H9 (cell line): ENCODE measurements around the gene SEMA4C. TPM values are rescaled to one million over a fixed set of nuclear protein-coding genes. Genes with fewer than 3 reads are reported as not detected.
A peak's percentile ranks its signal among the peaks of the same experiment; 100 is the strongest.

Experiments used
- DNase-seq: peaks from one replicate; pipeline ENCODE4 v3.0.0-alpha.2; 2017
- H2AFZ ChIP-seq: one replicate; pipeline ENCODE4 v1.6.1; 2013; ENCODE audit warnings: mild to moderate bottlenecking, low read length, control low read depth, moderate library complexity
- H2AK5ac ChIP-seq: 2 replicates; pipeline ENCODE4 v1.6.1; 2013; ENCODE audit warnings: low read length, control low read depth, mixed read lengths; ENCODE audit not compliant: insufficient read length
- H2BK120ac ChIP-seq: one replicate; pipeline ENCODE4 v1.6.1; 2013; ENCODE audit warnings: low read depth, mild to moderate bottlenecking, low read length, control low read depth, inconsistent platforms; ENCODE audit not compliant: poor library complexity, severe bottlenecking
- H2BK12ac ChIP-seq: 2 replicates; pipeline ENCODE4 v1.6.1; 2013; ENCODE audit warnings: low read length, control low read depth, mixed read lengths, low read depth; ENCODE audit not compliant: insufficient read length
- H2BK15ac ChIP-seq: 2 replicates; pipeline ENCODE4 v1.6.1; 2013; ENCODE audit warnings: low read depth, low read length, control low read depth
- H2BK20ac ChIP-seq: one replicate; pipeline ENCODE4 v1.6.1; 2013; ENCODE audit warnings: low read depth, mild to moderate bottlenecking, low read length, control low read depth, inconsistent platforms; ENCODE audit not compliant: poor library complexity, severe bottlenecking
- H2BK5ac ChIP-seq: 2 replicates; pipeline ENCODE4 v1.6.1; 2013; ENCODE audit warnings: low read length, control low read depth, mixed read lengths; ENCODE audit not compliant: insufficient read length
- H3K14ac ChIP-seq: 2 replicates; pipeline ENCODE4 v1.6.1; 2013; ENCODE audit warnings: low read length, control low read depth; ENCODE audit not compliant: insufficient read depth
- H3K18ac ChIP-seq: 2 replicates; pipeline ENCODE4 v1.6.1; 2013; ENCODE audit warnings: low read depth, mild to moderate bottlenecking, mixed read lengths, low read length, control low read depth; ENCODE audit not compliant: insufficient read length
- H3K23ac ChIP-seq: 2 replicates; pipeline ENCODE4 v1.6.1; 2013; ENCODE audit warnings: low read length, control low read depth, mixed read lengths, low read depth; ENCODE audit not compliant: insufficient read length
- H3K23me2 ChIP-seq: 2 replicates; pipeline ENCODE4 v1.6.1; 2013; ENCODE audit warnings: low read depth, mild to moderate bottlenecking, mixed read lengths, low read length, control low read depth; ENCODE audit not compliant: insufficient read length, poor library complexity, severe bottlenecking
- H3K27ac ChIP-seq: 2 replicates; pipeline ENCODE4 v1.5.1; 2013; ENCODE audit warnings: low read length, control low read depth, mixed read lengths, low read depth; ENCODE audit not compliant: insufficient read length
- H3K27me3 ChIP-seq: 2 replicates; pipeline ENCODE4 v1.6.1; 2013; ENCODE audit warnings: low read length, control low read depth, inconsistent platforms; ENCODE audit not compliant: insufficient read depth
- H3K4ac ChIP-seq: 2 replicates; pipeline ENCODE4 v1.6.1; 2013; ENCODE audit warnings: low read depth, mild to moderate bottlenecking, control low read depth, inconsistent platforms, low read length, moderate library complexity
- H3K4me1 ChIP-seq: 2 replicates; pipeline ENCODE4 v1.6.1; 2013; ENCODE audit warnings: low read length, control low read depth, inconsistent platforms; ENCODE audit not compliant: insufficient read depth
- H3K4me2 ChIP-seq: 2 replicates; pipeline ENCODE4 v1.6.1; 2013; ENCODE audit warnings: low read length, control low read depth, mixed read lengths; ENCODE audit not compliant: insufficient read length, insufficient read depth
- H3K56ac ChIP-seq: 2 replicates; pipeline ENCODE4 v1.6.1; 2013; ENCODE audit warnings: low read depth, mild to moderate bottlenecking, mixed read lengths, low read length, control low read depth; ENCODE audit not compliant: insufficient read length
- H3K79me1 ChIP-seq: 2 replicates; pipeline ENCODE4 v1.6.1; 2013; ENCODE audit warnings: low read depth, mild to moderate bottlenecking, moderate library complexity, low read length, control low read depth, inconsistent platforms; ENCODE audit not compliant: insufficient read depth, poor library complexity, severe bottlenecking
- H3K79me2 ChIP-seq: 2 replicates; pipeline ENCODE4 v1.6.1; 2013; ENCODE audit warnings: low read length, control low read depth, inconsistent platforms; ENCODE audit not compliant: insufficient read depth
- H3K9ac ChIP-seq: 2 replicates; pipeline ENCODE4 v1.6.1; 2013; ENCODE audit warnings: low read length, control low read depth, mixed read lengths; ENCODE audit not compliant: insufficient read length; ENCODE audit errors: extremely low read depth
- H3K9me3 ChIP-seq: one replicate; pipeline ENCODE4 v1.6.1; 2013; ENCODE audit warnings: low read depth, low read length, inconsistent platforms; ENCODE audit not compliant: control insufficient read depth
- H3T11ph ChIP-seq: one replicate; pipeline ENCODE4 v1.6.1; 2013; ENCODE audit warnings: mild to moderate bottlenecking, low read length, control low read depth, inconsistent platforms
- H4K20me1 ChIP-seq: one replicate; pipeline ENCODE4 v1.6.1; 2013; ENCODE audit not compliant: control insufficient read depth, insufficient read length, insufficient read depth
- H4K5ac ChIP-seq: 2 replicates; pipeline ENCODE4 v1.6.1; 2013; ENCODE audit warnings: low read depth, mild to moderate bottlenecking, mixed read lengths, low read length, control low read depth; ENCODE audit not compliant: insufficient read length
- H4K8ac ChIP-seq: replicated peaks from 2 replicates; pipeline ENCODE4 v1.6.1; 2013; ENCODE audit warnings: low read length, control low read depth, mixed read lengths, low read depth; ENCODE audit not compliant: insufficient read length
- H4K91ac ChIP-seq: 2 replicates; pipeline ENCODE4 v1.6.1; 2013; ENCODE audit warnings: low read depth, mild to moderate bottlenecking, moderate library complexity, mixed read lengths, low read length, control low read depth; ENCODE audit not compliant: insufficient read length
- H3K27ac Mint-ChIP-seq, 3 experiments: 2 replicates in 2 of 3; 3 replicates in 1 of 3; pipeline ENCODE4 v1.8.0; 2020 to 2021; ENCODE audit warnings: mixed read lengths in 3 of 3, mild to moderate bottlenecking in 1 of 3, moderate library complexity in 1 of 3
- H3K27me3 Mint-ChIP-seq: 2 replicates; pipeline ENCODE4 v1.8.0; 2021; ENCODE audit warnings: low read depth, mild to moderate bottlenecking, moderate library complexity, mixed read lengths
- H3K36me3 Mint-ChIP-seq, 3 experiments: 2 replicates in 2 of 3; 3 replicates in 1 of 3; pipeline ENCODE4 v1.8.0; 2020 to 2021; ENCODE audit warnings: low read depth in 3 of 3, mixed read lengths in 3 of 3; ENCODE audit not compliant: insufficient read depth in 1 of 3
- H3K4me1 Mint-ChIP-seq, 2 experiments: 2 replicates each; pipeline ENCODE4 v1.8.0; 2020; ENCODE audit warnings: mixed read lengths in 2 of 2
- H3K4me3 Mint-ChIP-seq, 2 experiments: 2 replicates in 1 of 2; 3 replicates in 1 of 2; pipeline ENCODE4 v1.8.0; 2020 to 2021; ENCODE audit warnings: mild to moderate bottlenecking in 2 of 2, mixed read lengths in 2 of 2, moderate library complexity in 1 of 2
- H3K9me3 Mint-ChIP-seq, 2 experiments: 2 replicates in 1 of 2; 3 replicates in 1 of 2; pipeline ENCODE4 v1.8.0; 2020; ENCODE audit warnings: mild to moderate bottlenecking in 2 of 2, mixed read lengths in 2 of 2, moderate library complexity in 1 of 2
- CTCF ChIP-seq: fragments of 200-600 bp; sonication (generic); conservative IDR thresholded peaks from 3 replicates; pipeline ENCODE4 v1.8.0; 2021; ENCODE audit warnings: antibody characterized with exemption, mild to moderate bottlenecking
- WGBS: extraction: QIAGEN DNeasy Blood & Tissue Kit; methylation state at CpG from one replicate; pipeline ENCODE4 v1.1.7; 2013; ENCODE audit warnings: missing lambda C conversion rate, low lambda C conversion rate, mixed read lengths; ENCODE audit not compliant: insufficient read length; ENCODE audit errors: extremely low coverage; 5-methylcytosine and 5-hydroxymethylcytosine counted together
- total RNA-seq: library from RNA; stranded (reverse); gene quantifications from 2 replicates; pipeline ENCODE4 v1.2.1, GENCODE V29; 2021

Gene SEMA4C
- total RNA-seq, 1 experiment from 2014 or later: 81.6 TPM

- no peak overlapping the region for H4K8ac ChIP-seq
- no peak overlapping the region for H2BK12ac ChIP-seq
- Mint-ChIP-seq H3K27ac (peak overlapping the region; percentile 17 to 86 (median 82); a peak in 3 of 7 replicates), H3K4me3 (no peak overlapping the region; a peak in 1 of 5 replicates), H3K36me3 (no peaks in the 10 kb centered on the region), H3K9me3 (no peaks in the 10 kb centered on the region), H3K27me3 (peaks cover 5% of the 10 kb centered on the region; the same call in 1 of the 2 replicates), H3K4me1 (peaks cover 24% of the 10 kb centered on the region in 2 experiments)
- H2BK15ac ChIP-seq: no peak overlapping the region
- H3K9ac ChIP-seq: no peak overlapping the region
- H4K91ac ChIP-seq: no peak overlapping the region
- no peak overlapping the region for H3K27ac ChIP-seq
- H3K79me1 ChIP-seq: no peaks in the 10 kb centered on the region
- no CpG with 5 or more reads among the region's 18 CpGs for WGBS
- H2AFZ ChIP-seq: no peak overlapping the region
- H3K23me2 ChIP-seq: no peaks in the 10 kb centered on the region
- no peak overlapping the region for H3K4me2 ChIP-seq
- no peak overlapping the region for H2AK5ac ChIP-seq
- H3T11ph ChIP-seq: no peak overlapping the region
- no peak for TF ChIP-seq CTCF
- no peak overlapping the region for H4K5ac ChIP-seq
- H3K9me3 ChIP-seq: no peaks in the 10 kb centered on the region
- H2BK5ac ChIP-seq: no peak overlapping the region
- H2BK20ac ChIP-seq: no peak overlapping the region
- no peak overlapping the region for H2BK120ac ChIP-seq
- H3K14ac ChIP-seq: peak overlapping the region; percentile 10; the same call in 1 of the 2 replicates
- H3K4me1 ChIP-seq: peaks cover 9% of the 10 kb centered on the region; the same call in 1 of the 2 replicates
- H4K20me1 ChIP-seq: no peaks in the 10 kb centered on the region
- H3K27me3 ChIP-seq: no peaks in the 10 kb centered on the region
- no peak overlapping the region for H3K56ac ChIP-seq
- no peak overlapping the region for H3K4ac ChIP-seq
- H3K23ac ChIP-seq: no peak overlapping the region
- no peaks in the 10 kb centered on the region for H3K79me2 ChIP-seq
- H3K18ac ChIP-seq: no peak overlapping the region
- peak; percentile 67 for DNase-seq
Measured at GRCh38 chr2:96895746-96896651, 26.1 kb upstream of the SEMA4C start.
